Activated CD8-positive, alpha-beta memory T cell treated with anti-CD3 and anti-CD28 coated beads, Interleukin-2, amount 50 U/mL, for 1 hour (primary cell): ENCODE data around the gene AMOT.

Experiments used
- DNase-seq: peaks from one replicate; pipeline ENCODE4 v3.0.0-alpha.2; 2020; ENCODE audit errors: extremely low read depth

AMOT gene

GRCh38 chrX:112803060-112803459 lies 37.6 kb downstream of the AMOT start:
- DNase-seq: no peak

GRCh38 chrX:112802541-112802940 lies 38.1 kb downstream of the AMOT start:
- no peak for DNase-seq

- no peak for DNase-seq
Measured at GRCh38 chrX:112800971-112801775, 39.5 kb downstream of the AMOT start.

- DNase-seq: no peak
Measured at GRCh38 chrX:112799425-112799824, 41.2 kb downstream of the AMOT start.

- no peak for DNase-seq
Measured at GRCh38 chrX:112798736-112799135, 41.9 kb downstream of the AMOT start.

GRCh38 chrX:112789931-112790330 lies 50.7 kb downstream of the AMOT start:
- DNase-seq: no peak

- DNase-seq: no peak
Measured at GRCh38 chrX:112786076-112786475, 54.6 kb downstream of the AMOT start.

GRCh38 chrX:112785344-112785743 lies 55.3 kb downstream of the AMOT start:
- no peak for DNase-seq

- no peak for DNase-seq
Measured at GRCh38 chrX:112784692-112785091, 55.9 kb downstream of the AMOT start.

GRCh38 chrX:112779139-112779538 lies 61.5 kb downstream of the AMOT start:
- DNase-seq: no peak

- no peak for DNase-seq
Measured at GRCh38 chrX:112774651-112775293, 65.9 kb downstream of the AMOT start.

- no peak for DNase-seq
Measured at GRCh38 chrX:112774142-112774541, 66.5 kb downstream of the AMOT start.

- no peak for DNase-seq
Measured at GRCh38 chrX:112769034-112769433, 71.6 kb downstream of the AMOT start.

GRCh38 chrX:112768563-112768962 lies 72.1 kb downstream of the AMOT start:
- no peak for DNase-seq

- DNase-seq: no peak
Measured at GRCh38 chrX:112766774-112767173, 73.9 kb downstream of the AMOT start.

- no peak for DNase-seq
Measured at GRCh38 chrX:112761242-112762207, 79.1 kb downstream of the AMOT start.

GRCh38 chrX:112760697-112761096 lies 79.9 kb downstream of the AMOT start:
- no peak for DNase-seq

- no peak for DNase-seq
Measured at GRCh38 chrX:112759966-112760365, 80.7 kb downstream of the AMOT start.

GRCh38 chrX:112759512-112759911 lies 81.1 kb downstream of the AMOT start:
- no peak for DNase-seq

GRCh38 chrX:112757946-112758345 lies 82.7 kb downstream of the AMOT start:
- no peak for DNase-seq

- no peak for DNase-seq
Measured at GRCh38 chrX:112753116-112753515, 87.5 kb downstream of the AMOT start.

- DNase-seq: no peak
Measured at GRCh38 chrX:112751076-112751475, 89.6 kb downstream of the AMOT start.
